Measurements from ENCODE around the gene NELFB.

DNA sequence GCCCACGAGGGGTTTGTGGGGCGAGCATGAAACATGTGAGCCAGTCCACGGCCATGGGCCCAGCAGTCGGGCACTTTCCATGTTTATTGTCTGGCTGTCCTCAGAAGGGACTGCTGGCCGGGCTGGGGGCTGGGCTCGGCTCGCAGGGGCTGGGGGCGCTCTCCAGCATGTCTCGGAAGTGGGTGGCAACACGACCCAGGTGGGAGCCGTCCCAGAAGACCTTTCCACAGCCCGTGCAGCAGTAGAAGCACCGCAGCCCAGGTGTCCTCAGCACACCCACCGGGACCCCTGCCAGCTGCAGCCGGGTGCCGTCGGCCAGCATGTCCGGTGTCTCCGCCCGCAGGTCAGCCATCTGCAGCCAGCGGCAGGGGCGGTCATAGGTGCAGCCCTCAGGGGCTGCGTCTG lies 51.7 kb downstream of the NELFB start:
- TF ChIP-seq, protein P1, sequence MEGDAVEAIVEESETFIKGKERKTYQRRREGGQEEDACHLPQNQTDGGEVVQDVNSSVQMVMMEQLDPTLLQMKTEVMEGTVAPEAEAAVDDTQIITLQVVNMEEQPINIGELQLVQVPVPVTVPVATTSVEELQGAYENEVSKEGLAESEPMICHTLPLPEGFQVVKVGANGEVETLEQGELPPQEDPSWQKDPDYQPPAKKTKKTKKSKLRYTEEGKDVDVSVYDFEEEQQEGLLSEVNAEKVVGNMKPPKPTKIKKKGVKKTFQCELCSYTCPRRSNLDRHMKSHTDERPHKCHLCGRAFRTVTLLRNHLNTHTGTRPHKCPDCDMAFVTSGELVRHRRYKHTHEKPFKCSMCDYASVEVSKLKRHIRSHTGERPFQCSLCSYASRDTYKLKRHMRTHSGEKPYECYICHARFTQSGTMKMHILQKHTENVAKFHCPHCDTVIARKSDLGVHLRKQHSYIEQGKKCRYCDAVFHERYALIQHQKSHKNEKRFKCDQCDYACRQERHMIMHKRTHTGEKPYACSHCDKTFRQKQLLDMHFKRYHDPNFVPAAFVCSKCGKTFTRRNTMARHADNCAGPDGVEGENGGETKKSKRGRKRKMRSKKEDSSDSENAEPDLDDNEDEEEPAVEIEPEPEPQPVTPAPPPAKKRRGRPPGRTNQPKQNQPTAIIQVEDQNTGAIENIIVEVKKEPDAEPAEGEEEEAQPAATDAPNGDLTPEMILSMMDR (conservative IDR thresholded peaks at IDR 0.05; ENCODE audit: low read depth, low read length), result no peak
- no peak for TF ChIP-seq EZH2 (IDR thresholded peaks at IDR 0.05; ENCODE audit: borderline replicate concordance, low read depth, low read length, poor library complexity, severe bottlenecking)
